Upper lobe of left lung (tissue), 6 donors: ENCODE measurements around the gene SPARCL1. TPM values are rescaled to one million over a fixed set of nuclear protein-coding genes. Genes with fewer than 3 reads are reported as not detected.

Experiments used
- ATAC-seq, 2 donors: fragments of 200-7000 bp; cut with Tn5 transposase; one replicate each; pipeline ENCODE4 v1.9.1; 2022; ENCODE audit warnings: mild to moderate bottlenecking in 2 of 2, moderate library complexity in 2 of 2; ENCODE audit not compliant: low FRiP score in 2 of 2
- DNase-seq, 2 donors: peaks; one replicate each; pipeline ENCODE4 v3.0.0-alpha.2; 2019 to 2020
- H3K27ac ChIP-seq, 4 donors: fragments of 200-600 bp; sonication (generic); one replicate each; pipeline ENCODE4 v1.5.1; 2016 to 2019
- H3K27me3 ChIP-seq, 4 donors: fragments of 200-600 bp; sonication (generic); one replicate each; pipeline ENCODE4 v1.5.1; 2017 to 2019
- H3K36me3 ChIP-seq, 4 donors: fragments of 200-600 bp; sonication (generic); one replicate each; pipeline ENCODE4 v1.5.1; 2016 to 2019
- H3K4me1 ChIP-seq, 4 donors: fragments of 200-600 bp; sonication (generic); one replicate each; pipeline ENCODE4 v1.5.1; 2018 to 2019
- H3K4me3 ChIP-seq, 4 donors: fragments of 200-600 bp; sonication (generic); one replicate each; pipeline ENCODE4 v1.5.1; 2017 to 2019; ENCODE audit warnings: mild to moderate bottlenecking in 2 of 4, moderate library complexity in 1 of 4
- H3K9me3 ChIP-seq, 4 donors: fragments of 200-600 bp; sonication (generic); one replicate each; pipeline ENCODE4 v1.5.1; 2018 to 2019
- EP300 ChIP-seq, 4 donors: sonication (generic); formaldehyde crosslinking; IDR thresholded peaks; one replicate each; pipeline ENCODE4 v1.5.1; 2017; ENCODE audit warnings: antibody characterized with exemption in 4 of 4, control low read depth in 2 of 4
- POLR2A ChIP-seq, 4 donors: fragments of 450-650 bp; IDR thresholded peaks; one replicate each; pipeline ENCODE4 v1.5.1; 2016 to 2017; ENCODE audit warnings: antibody characterized with exemption in 4 of 4, mild to moderate bottlenecking in 2 of 4
- POLR2AphosphoS5 ChIP-seq, 2 donors: sonication (generic); formaldehyde crosslinking; IDR thresholded peaks; one replicate each; pipeline ENCODE4 v1.5.1; 2017; ENCODE audit warnings: antibody characterized with exemption in 2 of 2
- WGBS, 2 donors: methylation state at CpG; one replicate each; pipeline ENCODE4 v1.1.5; 2017 to 2018; 5-methylcytosine and 5-hydroxymethylcytosine counted together
- total RNA-seq, 6 donors: library from RNA; depleted of rRNA in 4 of 6; stranded (reverse); fragments of >200 nt in 4 of 6; gene quantifications; one replicate each; pipeline versions ENCODE4 v1.1.0 to v1.2.1, GENCODE V29; 2016 to 2021
- TF ChIP-seq, protein P1 (sequence below), 6 experiments: fragments of 450-650 bp in 4 of 6; fragments of 200-600 bp in 2 of 6; sonication (generic) in 2 of 6; IDR thresholded peaks; one replicate each; pipeline ENCODE4 v1.5.1; 2016 to 2019; ENCODE audit warnings: antibody characterized with exemption in 6 of 6
- donor health status: DM: no; HTN: no; CAD: no; lungs with moderate emphysema.
- donor health status: DM: no; HTN: yes; CAD: no; lungs with severe emphysema.

SPARCL1 gene
- total RNA-seq, 6 donors from 2014 or later, result 145 to 406 (median 343) TPM

DNA sequence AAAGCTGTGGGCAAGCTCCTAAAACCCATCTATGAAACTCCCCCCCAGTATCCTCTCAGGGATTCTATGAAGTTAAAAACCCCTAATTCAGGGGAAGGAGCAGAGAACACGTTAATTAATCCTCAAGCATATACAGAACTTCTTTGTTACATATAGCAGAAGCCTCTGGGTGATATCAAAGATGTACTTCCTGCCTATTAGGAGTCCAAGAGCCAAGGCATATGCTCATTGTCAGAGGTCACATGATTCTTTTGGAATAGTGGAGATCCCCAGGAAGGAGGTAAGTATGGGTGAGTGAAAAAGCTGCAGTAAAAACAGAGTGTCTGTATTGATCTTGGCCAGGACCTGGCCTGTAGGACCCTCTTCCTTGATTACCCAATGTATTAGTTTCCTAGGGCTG lies 2.9 kb upstream of the SPARCL1 start:
- H3K27me3 ChIP-seq, result no peaks in the 10 kb centered on the region
- H3K4me1 ChIP-seq, result peaks cover 0 to 24% (median 12%) of the 10 kb centered on the region in 4 donors
- H3K36me3 ChIP-seq, result no peaks in the 10 kb centered on the region
- ATAC-seq, result no peak
- H3K4me3 ChIP-seq, result no peak overlapping the region
- H3K27ac ChIP-seq, result peak overlapping the region; percentile 44 to 86 (median 68)
- DNase-seq, result no peak
- no peaks in the 10 kb centered on the region for H3K9me3 ChIP-seq
- no peak for TF ChIP-seq POLR2A (IDR thresholded peaks at IDR 0.05)
- TF ChIP-seq EP300 (IDR thresholded peaks at IDR 0.05), result no peak
- TF ChIP-seq, protein P1, sequence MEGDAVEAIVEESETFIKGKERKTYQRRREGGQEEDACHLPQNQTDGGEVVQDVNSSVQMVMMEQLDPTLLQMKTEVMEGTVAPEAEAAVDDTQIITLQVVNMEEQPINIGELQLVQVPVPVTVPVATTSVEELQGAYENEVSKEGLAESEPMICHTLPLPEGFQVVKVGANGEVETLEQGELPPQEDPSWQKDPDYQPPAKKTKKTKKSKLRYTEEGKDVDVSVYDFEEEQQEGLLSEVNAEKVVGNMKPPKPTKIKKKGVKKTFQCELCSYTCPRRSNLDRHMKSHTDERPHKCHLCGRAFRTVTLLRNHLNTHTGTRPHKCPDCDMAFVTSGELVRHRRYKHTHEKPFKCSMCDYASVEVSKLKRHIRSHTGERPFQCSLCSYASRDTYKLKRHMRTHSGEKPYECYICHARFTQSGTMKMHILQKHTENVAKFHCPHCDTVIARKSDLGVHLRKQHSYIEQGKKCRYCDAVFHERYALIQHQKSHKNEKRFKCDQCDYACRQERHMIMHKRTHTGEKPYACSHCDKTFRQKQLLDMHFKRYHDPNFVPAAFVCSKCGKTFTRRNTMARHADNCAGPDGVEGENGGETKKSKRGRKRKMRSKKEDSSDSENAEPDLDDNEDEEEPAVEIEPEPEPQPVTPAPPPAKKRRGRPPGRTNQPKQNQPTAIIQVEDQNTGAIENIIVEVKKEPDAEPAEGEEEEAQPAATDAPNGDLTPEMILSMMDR (IDR thresholded peaks at IDR 0.05), result no peak
- WGBS, 2 donors, result 44 to 78% methylated on average over 1 of the region's 1 CpG

- no peaks in the 10 kb centered on the region for H3K9me3 ChIP-seq
- H3K36me3 ChIP-seq, result no peaks in the 10 kb centered on the region
- no peak for DNase-seq
- H3K27me3 ChIP-seq, result no peaks in the 10 kb centered on the region
- H3K4me3 ChIP-seq, result no peak overlapping the region
- H3K27ac ChIP-seq, result peak overlapping the region; percentile 48 to 86 (median 68)
- WGBS, 2 donors, result 51 to 59% methylated on average over 5 of the region's 5 CpGs
- TF ChIP-seq POLR2A (IDR thresholded peaks at IDR 0.05) (no peak), POLR2AphosphoS5 (IDR thresholded peaks at IDR 0.05) (no peak), EP300 (IDR thresholded peaks at IDR 0.05) (no peak)
- TF ChIP-seq, protein P1 (IDR thresholded peaks at IDR 0.05), result no peak
- peaks cover 0 to 24% (median 12%) of the 10 kb centered on the region in 4 donors for H3K4me1 ChIP-seq
- ATAC-seq, result no peak
Observed at GRCh38 chr4:87531621-87532020, 2.4 kb upstream of the SPARCL1 start.

GRCh38 chr4:87530868-87531267 lies 1.7 kb upstream of the SPARCL1 start:
- H3K27me3 ChIP-seq, result no peaks in the 10 kb centered on the region
- H3K36me3 ChIP-seq, result no peaks in the 10 kb centered on the region
- DNase-seq (peak in 1 of 2 donors; percentile 34), ATAC-seq (peak; percentile 81 to 93)
- H3K4me3 ChIP-seq, result peak overlapping the region in 1 of 4 donors; percentile 45
- H3K9me3 ChIP-seq, result no peaks in the 10 kb centered on the region
- 29 to 56% methylated on average over 4 of the region's 4 CpGs for WGBS, 2 donors
- TF ChIP-seq POLR2AphosphoS5 (IDR thresholded peaks at IDR 0.05) (peak; percentile 90 to 92), POLR2A (IDR thresholded peaks at IDR 0.05) (peak in 1 of 4 donors; percentile 38), EP300 (IDR thresholded peaks at IDR 0.05) (peak in 3 of 4 donors; percentile 78 to 94 (median 93))
- TF ChIP-seq, protein P1 (IDR thresholded peaks at IDR 0.05), result no peak
- H3K27ac ChIP-seq, result peak overlapping the region; percentile 48 to 86 (median 79)
- H3K4me1 ChIP-seq, result peaks cover 0 to 24% (median 14%) of the 10 kb centered on the region in 4 donors

GRCh38 chr4:87530229-87530628 lies 1.1 kb upstream of the SPARCL1 start:
- Histone ChIP-seq H3K4me3 (peak overlapping the region in 2 of 4 donors; percentile 45 to 51), H3K9me3 (no peaks in the 10 kb centered on the region), H3K27ac (peak overlapping the region; percentile 66 to 86 (median 79)), H3K27me3 (no peaks in the 10 kb centered on the region), H3K36me3 (no peaks in the 10 kb centered on the region), H3K4me1 (peaks cover 0 to 27% (median 18%) of the 10 kb centered on the region in 4 donors)
- 54 to 66% methylated on average over 1 of the region's 1 CpG for WGBS, 2 donors
- DNase-seq (no peak), ATAC-seq (no peak)
- no peak for TF ChIP-seq EP300 (IDR thresholded peaks at IDR 0.05)
- no peak for TF ChIP-seq POLR2A (IDR thresholded peaks at IDR 0.05)
- TF ChIP-seq, protein P1 (IDR thresholded peaks at IDR 0.05), result no peak
- no peak for TF ChIP-seq POLR2AphosphoS5 (IDR thresholded peaks at IDR 0.05)
